OCI-LY1 (cell line): ENCODE results near the gene CEP112.

Experiments used
- H2AFZ ChIP-seq: fragments of 200-600 bp; sonication (generic), shearing (Covaris generic); 2 replicates; pipeline ENCODE4 v1.6.0; 2014; ENCODE audit warnings: antibody characterized with exemption, mild to moderate bottlenecking, low read length
- H3F3A ChIP-seq: fragments of 200-600 bp; sonication (generic), shearing (Covaris generic); 2 replicates; pipeline ENCODE4 v1.6.0; 2014; ENCODE audit warnings: mild to moderate bottlenecking, antibody characterized with exemption, low read length, moderate library complexity; ENCODE audit not compliant: insufficient read depth
- H3K27ac ChIP-seq: fragments of 200-600 bp; sonication (generic); 2 replicates; pipeline ENCODE4 v1.5.1; 2014; ENCODE audit warnings: low read length, mixed run types, mild to moderate bottlenecking, low read depth; ENCODE audit not compliant: poor library complexity, severe bottlenecking
- H3K27me3 ChIP-seq: fragments of 200-600 bp; sonication (generic); 2 replicates; pipeline ENCODE4 v1.6.0; 2014; ENCODE audit warnings: antibody characterized with exemption, mild to moderate bottlenecking, low read length, moderate library complexity; ENCODE audit not compliant: insufficient read depth
- H3K36me3 ChIP-seq: fragments of 200-600 bp; sonication (generic); 2 replicates; pipeline ENCODE4 v1.6.1; 2014; ENCODE audit warnings: mild to moderate bottlenecking, antibody characterized with exemption, low read length, moderate library complexity, mixed read lengths; ENCODE audit not compliant: insufficient read depth
- H3K4me1 ChIP-seq: fragments of 200-600 bp; sonication (generic); 2 replicates; pipeline ENCODE4 v1.5.1; 2014; ENCODE audit warnings: mild to moderate bottlenecking, low read length, moderate library complexity; ENCODE audit not compliant: insufficient read depth, severe bottlenecking
- H3K4me2 ChIP-seq: fragments of 200-600 bp; sonication (generic), shearing (Covaris generic); 2 replicates; pipeline ENCODE4 v1.6.1; 2014; ENCODE audit warnings: low read length
- H3K4me3 ChIP-seq: fragments of 200-600 bp; sonication (generic); 2 replicates; pipeline ENCODE4 v1.5.1; 2014; ENCODE audit warnings: low read length, low read depth, mild to moderate bottlenecking, mixed read lengths; ENCODE audit not compliant: poor library complexity, severe bottlenecking
- H3K79me2 ChIP-seq: fragments of 200-600 bp; shearing (Covaris generic); 2 replicates; pipeline ENCODE4 v1.6.1; 2016; ENCODE audit warnings: mixed run types, low read length, mixed read lengths; ENCODE audit not compliant: insufficient read depth
- H3K9ac ChIP-seq: fragments of 200-600 bp; sonication (generic), shearing (Covaris generic); 2 replicates; pipeline ENCODE4 v1.6.1; 2014; ENCODE audit warnings: mild to moderate bottlenecking, low read length, mixed read lengths
- H3K9me2 ChIP-seq: fragments of 200-600 bp; sonication (generic), shearing (Covaris generic); 2 replicates; pipeline ENCODE4 v1.6.1; 2014; ENCODE audit warnings: low read depth, mild to moderate bottlenecking, low read length, mixed read lengths
- H3K9me3 ChIP-seq: fragments of 200-600 bp; shearing (Covaris generic); 2 replicates; pipeline ENCODE4 v1.6.1; 2014; ENCODE audit warnings: low read length, mixed read lengths
- H4K20me1 ChIP-seq: fragments of 200-600 bp; sonication (generic), shearing (Covaris generic); 2 replicates; pipeline ENCODE4 v1.6.0; 2016; ENCODE audit warnings: mild to moderate bottlenecking, low read length; ENCODE audit not compliant: insufficient read depth
- CTCF ChIP-seq: fragments of 200-600 bp; sonication (generic), shearing (Covaris generic); IDR thresholded peaks from 2 replicates; pipeline ENCODE4 v1.5.1; 2017; ENCODE audit warnings: mild to moderate bottlenecking, antibody characterized with exemption, low read length, moderate library complexity, mixed read lengths
- EZH2 ChIP-seq: fragments of 200-600 bp; sonication (generic), shearing (Covaris generic); IDR thresholded peaks from 2 replicates; pipeline ENCODE4 v1.8.0; 2017; ENCODE audit warnings: borderline replicate concordance, mixed run types, mild to moderate bottlenecking, antibody characterized with exemption, low read length, moderate library complexity, mixed read lengths

The CEP112 gene

GRCh38 chr17:65593855-65594845 lies 597.8 kb downstream of the CEP112 start:
- Histone ChIP-seq H3K9me2 (no peaks in the 10 kb centered on the region), H4K20me1 (no peaks in the 10 kb centered on the region), H3K4me2 (no peak overlapping the region), H3K79me2 (no peaks in the 10 kb centered on the region), H3K27me3 (no peaks in the 10 kb centered on the region; the same call in none of the 2 replicates), H2AFZ (no peak overlapping the region), H3K36me3 (no peaks in the 10 kb centered on the region), H3K9ac (no peak overlapping the region), H3K9me3 (no peaks in the 10 kb centered on the region), H3K4me3 (no peak overlapping the region), H3K27ac (no peak overlapping the region), H3F3A (no peaks in the 10 kb centered on the region), H3K4me1 (no peaks in the 10 kb centered on the region)
- TF ChIP-seq EZH2 (no peak), CTCF (no peak)

DNA sequence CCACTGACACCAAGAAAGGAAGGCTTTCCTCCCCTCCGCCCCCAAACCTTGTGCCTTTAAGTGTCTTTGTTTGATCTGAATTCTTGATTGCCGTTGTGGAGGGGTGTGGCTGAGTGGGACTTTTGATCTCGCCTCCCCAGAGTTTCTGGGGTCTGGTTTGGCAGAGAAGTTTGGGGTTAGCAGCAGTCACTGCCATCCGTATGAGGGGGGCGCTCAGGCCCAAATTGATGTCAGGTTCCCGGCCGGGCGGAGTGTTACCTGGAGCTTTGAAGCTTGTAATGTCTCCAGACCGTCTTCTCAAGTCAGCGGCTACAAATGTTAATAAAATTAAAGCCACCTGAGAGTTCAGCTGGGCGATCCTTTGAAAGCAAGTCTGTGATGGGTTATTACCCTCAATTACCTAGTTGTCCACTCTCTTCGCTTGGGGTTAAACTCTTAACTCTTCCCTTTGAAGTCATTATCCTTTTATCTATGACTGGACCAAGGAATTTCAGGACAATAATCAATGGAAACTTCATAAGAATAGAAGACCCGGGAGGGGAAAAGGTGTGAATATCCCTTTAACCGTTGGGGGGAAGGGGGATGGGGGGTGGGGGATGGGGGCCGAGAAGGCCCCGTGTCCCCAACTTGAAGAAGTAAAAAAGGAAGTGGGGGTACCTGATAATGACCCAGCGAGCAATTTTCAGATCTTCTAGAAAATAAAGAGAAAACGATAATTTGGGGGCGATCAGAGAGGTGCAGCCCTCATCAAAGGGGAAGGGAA lies 598.7 kb downstream of the CEP112 start:
- Histone ChIP-seq H3K36me3 (no peaks in the 10 kb centered on the region), H3K9me2 (no peaks in the 10 kb centered on the region), H3K4me2 (no peak overlapping the region), H3K4me1 (no peaks in the 10 kb centered on the region), H3K27ac (no peak overlapping the region), H4K20me1 (no peaks in the 10 kb centered on the region), H2AFZ (no peak overlapping the region), H3F3A (no peaks in the 10 kb centered on the region), H3K27me3 (no peaks in the 10 kb centered on the region; the same call in none of the 2 replicates), H3K9me3 (no peaks in the 10 kb centered on the region), H3K79me2 (no peaks in the 10 kb centered on the region), H3K9ac (no peak overlapping the region), H3K4me3 (no peak overlapping the region)
- TF ChIP-seq EZH2 (no peak), CTCF (no peak)

GRCh38 chr17:65592125-65592965 lies 599.6 kb downstream of the CEP112 start:
- Histone ChIP-seq H3K4me1 (no peaks in the 10 kb centered on the region), H3K4me2 (no peak overlapping the region), H3F3A (no peaks in the 10 kb centered on the region), H3K9ac (no peak overlapping the region), H3K36me3 (no peaks in the 10 kb centered on the region), H4K20me1 (no peaks in the 10 kb centered on the region), H3K9me3 (no peaks in the 10 kb centered on the region), H3K79me2 (no peaks in the 10 kb centered on the region), H3K9me2 (no peaks in the 10 kb centered on the region), H2AFZ (no peak overlapping the region), H3K4me3 (no peak overlapping the region), H3K27ac (no peak overlapping the region), H3K27me3 (no peaks in the 10 kb centered on the region; the same call in 1 of the 2 replicates)
- TF ChIP-seq CTCF = no peak
- no peak for TF ChIP-seq EZH2
